Fibroblast of the conjunctiva (primary cell): Measurements from ENCODE around the gene CACNA2D2.

ENCODE experiments used
- DNase-seq: peaks from one replicate; pipeline ENCODE4 v3.0.0-alpha.2; 2010; ENCODE audit warnings: low read depth

Gene CACNA2D2

GRCh38 chr3:50503504-50504342 lies at the start of gene CACNA2D2:
TSS of gene CACNA2D2 (minus strand) at chr3:50503634. CDS start at chr3:50503423, 211 bp downstream.
- no peak for DNase-seq

- DNase-seq: no peak
Observed at GRCh38 chr3:50552598-50552997, 49.2 kb upstream of the CACNA2D2 start.

- no peak for DNase-seq
Observed at GRCh38 chr3:50551681-50552435, 48.4 kb upstream of the CACNA2D2 start.

GRCh38 chr3:50551054-50551659 lies 47.7 kb upstream of the CACNA2D2 start:
- DNase-seq: no peak

GRCh38 chr3:50550079-50550736 lies 46.8 kb upstream of the CACNA2D2 start:
- peak; percentile 16 for DNase-seq

- no peak for DNase-seq
Observed at GRCh38 chr3:50549226-50549625, 45.8 kb upstream of the CACNA2D2 start.

- DNase-seq: no peak
Observed at GRCh38 chr3:50545781-50546180, 42.3 kb upstream of the CACNA2D2 start.

- DNase-seq: peak; percentile 32
Observed at GRCh38 chr3:50542177-50543034, 39.0 kb upstream of the CACNA2D2 start.

- DNase-seq: no peak
Observed at GRCh38 chr3:50539356-50540286, 36.2 kb upstream of the CACNA2D2 start.

GRCh38 chr3:50537421-50538129 lies 34.1 kb upstream of the CACNA2D2 start:
- no peak for DNase-seq

- no peak for DNase-seq
Observed at GRCh38 chr3:50536471-50537180, 33.2 kb upstream of the CACNA2D2 start.

- no peak for DNase-seq
Observed at GRCh38 chr3:50534681-50535330, 31.4 kb upstream of the CACNA2D2 start.

- no peak for DNase-seq
Observed at GRCh38 chr3:50533807-50534461, 30.5 kb upstream of the CACNA2D2 start.

GRCh38 chr3:50533316-50533715 lies 29.9 kb upstream of the CACNA2D2 start:
- DNase-seq: no peak

GRCh38 chr3:50532062-50532705 lies 28.8 kb upstream of the CACNA2D2 start:
- no peak for DNase-seq

- DNase-seq: no peak
Observed at GRCh38 chr3:50531201-50531600, 27.8 kb upstream of the CACNA2D2 start.
